ENCODE results near the gene ASTN2.

The ASTN2 gene

DNA sequence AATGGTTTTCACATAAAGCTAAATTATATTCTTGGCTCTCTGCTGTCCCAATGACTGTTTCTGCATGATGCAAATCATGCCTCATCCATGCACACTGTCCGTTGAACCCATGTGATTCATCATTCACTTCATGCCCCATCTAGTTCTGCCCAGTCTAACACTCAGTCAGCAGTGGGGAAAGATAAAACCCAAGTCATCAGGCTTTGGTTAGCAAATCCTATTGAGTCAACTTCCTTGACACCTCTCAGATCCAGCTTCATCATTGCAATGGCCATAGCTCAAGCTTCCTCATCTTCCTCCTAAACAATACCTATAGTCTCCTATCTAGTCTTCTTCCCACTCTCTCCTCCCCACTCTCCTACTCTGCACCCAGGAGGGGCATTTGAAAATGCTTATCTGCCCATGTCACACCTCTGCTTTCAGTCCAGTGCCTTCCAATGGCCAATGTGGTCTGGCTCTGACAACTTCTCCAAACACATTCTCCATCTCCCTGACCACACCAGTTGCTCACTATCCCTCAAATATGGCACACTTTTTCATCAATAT, 993.8 kb downstream of the ASTN2 start:
- no peak for DNase-seq (ENCODE audit: extremely low read depth, insufficient read length)
- Histone ChIP-seq H3K4me3 (replicated peaks; ENCODE audit: low read depth, low read length) (no peak overlapping the region), H3K36me3 (ENCODE audit: control insufficient read depth, insufficient read depth, low read length) (no peaks in the 10 kb centered on the region; the same call in none of the 2 replicates), H3K27me3 (replicated peaks; ENCODE audit: control insufficient read depth, insufficient read depth, low read length) (no peaks in the 10 kb centered on the region)
- TF ChIP-seq, protein P1, sequence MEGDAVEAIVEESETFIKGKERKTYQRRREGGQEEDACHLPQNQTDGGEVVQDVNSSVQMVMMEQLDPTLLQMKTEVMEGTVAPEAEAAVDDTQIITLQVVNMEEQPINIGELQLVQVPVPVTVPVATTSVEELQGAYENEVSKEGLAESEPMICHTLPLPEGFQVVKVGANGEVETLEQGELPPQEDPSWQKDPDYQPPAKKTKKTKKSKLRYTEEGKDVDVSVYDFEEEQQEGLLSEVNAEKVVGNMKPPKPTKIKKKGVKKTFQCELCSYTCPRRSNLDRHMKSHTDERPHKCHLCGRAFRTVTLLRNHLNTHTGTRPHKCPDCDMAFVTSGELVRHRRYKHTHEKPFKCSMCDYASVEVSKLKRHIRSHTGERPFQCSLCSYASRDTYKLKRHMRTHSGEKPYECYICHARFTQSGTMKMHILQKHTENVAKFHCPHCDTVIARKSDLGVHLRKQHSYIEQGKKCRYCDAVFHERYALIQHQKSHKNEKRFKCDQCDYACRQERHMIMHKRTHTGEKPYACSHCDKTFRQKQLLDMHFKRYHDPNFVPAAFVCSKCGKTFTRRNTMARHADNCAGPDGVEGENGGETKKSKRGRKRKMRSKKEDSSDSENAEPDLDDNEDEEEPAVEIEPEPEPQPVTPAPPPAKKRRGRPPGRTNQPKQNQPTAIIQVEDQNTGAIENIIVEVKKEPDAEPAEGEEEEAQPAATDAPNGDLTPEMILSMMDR (IDR thresholded peaks at IDR 0.05; ENCODE audit: insufficient read depth, low read length, poor library complexity, severe bottlenecking) = no peak

DNA sequence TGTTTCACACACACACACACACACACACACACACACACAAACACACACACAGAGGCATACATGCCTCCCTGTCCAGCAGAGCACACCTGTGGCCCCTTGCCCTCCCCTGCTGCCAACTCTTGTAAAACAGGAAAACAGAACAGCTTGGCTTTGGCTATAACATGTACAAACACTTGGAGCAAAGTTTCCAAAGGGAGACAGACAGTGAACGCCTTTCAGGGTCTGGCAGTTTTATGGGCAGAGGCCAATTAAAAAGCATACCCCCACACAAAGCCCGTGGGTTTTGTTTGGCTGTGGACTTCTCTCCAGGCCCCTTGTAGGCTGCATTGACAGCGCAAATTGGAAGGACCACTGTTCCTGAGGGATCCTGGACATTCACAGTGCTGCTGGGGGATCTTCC, 995.7 kb downstream of the ASTN2 start:
- TF ChIP-seq, protein P1 (IDR thresholded peaks at IDR 0.05; ENCODE audit: insufficient read depth, low read length, poor library complexity, severe bottlenecking) = no peak
- DNase-seq (ENCODE audit: extremely low read depth, insufficient read length) = no peak
- Histone ChIP-seq H3K36me3 (ENCODE audit: control insufficient read depth, insufficient read depth, low read length) (no peaks in the 10 kb centered on the region; the same call in none of the 2 replicates), H3K4me3 (replicated peaks; ENCODE audit: low read depth, low read length) (no peak overlapping the region), H3K27me3 (replicated peaks; ENCODE audit: control insufficient read depth, insufficient read depth, low read length) (no peaks in the 10 kb centered on the region)

- H3K27me3 ChIP-seq (replicated peaks; ENCODE audit: control insufficient read depth, insufficient read depth, low read length) = no peaks in the 10 kb centered on the region
- TF ChIP-seq, protein P1 (IDR thresholded peaks at IDR 0.05; ENCODE audit: insufficient read depth, low read length, poor library complexity, severe bottlenecking) = no peak
- no peak for DNase-seq (ENCODE audit: extremely low read depth, insufficient read length)
- no peak overlapping the region for H3K4me3 ChIP-seq (replicated peaks; ENCODE audit: low read depth, low read length)
- H3K36me3 ChIP-seq (ENCODE audit: control insufficient read depth, insufficient read depth, low read length) = no peaks in the 10 kb centered on the region; the same call in none of the 2 replicates
Observed at GRCh38 chr9:116417464-116417863, 997.4 kb downstream of the ASTN2 start.

DNA sequence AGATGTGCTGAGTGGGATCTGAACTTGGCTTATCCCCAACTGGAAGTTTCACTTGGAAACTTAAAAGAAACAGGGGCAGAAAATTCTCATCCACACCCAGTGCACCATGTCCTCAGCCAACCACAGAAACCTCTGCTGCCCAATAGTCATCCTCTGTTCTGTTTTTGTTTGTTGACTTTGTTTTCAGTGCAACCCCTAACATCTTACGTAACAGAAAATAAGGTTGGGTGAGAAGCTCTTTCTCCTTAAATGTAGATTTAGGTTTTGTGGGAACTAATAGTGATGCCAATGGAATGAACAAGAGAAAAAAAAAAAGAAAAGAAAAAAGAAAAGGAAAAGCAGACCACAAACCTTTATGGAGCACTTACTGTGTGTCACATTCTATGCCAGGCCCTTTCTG, 998.4 kb downstream of the ASTN2 start:
- Histone ChIP-seq H3K4me3 (replicated peaks; ENCODE audit: low read depth, low read length) (no peak overlapping the region), H3K36me3 (ENCODE audit: control insufficient read depth, insufficient read depth, low read length) (no peaks in the 10 kb centered on the region; the same call in none of the 2 replicates), H3K27me3 (replicated peaks; ENCODE audit: control insufficient read depth, insufficient read depth, low read length) (no peaks in the 10 kb centered on the region)
- TF ChIP-seq, protein P1 (IDR thresholded peaks at IDR 0.05; ENCODE audit: insufficient read depth, low read length, poor library complexity, severe bottlenecking) = no peak
- no peak for DNase-seq (ENCODE audit: extremely low read depth, insufficient read length)

DNA sequence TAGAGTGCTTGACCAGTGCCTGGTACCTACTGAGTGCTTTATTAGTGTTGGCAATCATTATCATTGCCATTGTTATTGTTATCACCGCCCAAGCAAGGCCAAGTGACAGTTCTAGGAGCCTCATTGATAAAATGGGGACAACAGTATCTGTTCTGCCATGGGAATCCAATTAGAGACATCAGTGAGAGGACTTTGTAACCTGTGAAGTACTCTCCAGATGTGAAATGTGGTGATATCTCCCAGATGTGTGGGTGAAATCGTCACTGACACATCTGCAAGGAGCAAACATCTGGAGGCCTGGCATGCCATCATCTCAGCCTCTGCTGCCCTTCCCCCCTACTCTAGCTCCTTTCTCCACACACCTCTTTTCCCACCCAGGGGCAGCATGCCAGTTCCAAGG, 1000.5 kb downstream of the ASTN2 start:
- TF ChIP-seq, protein P1 (IDR thresholded peaks at IDR 0.05; ENCODE audit: insufficient read depth, low read length, poor library complexity, severe bottlenecking) = no peak

GRCh38 chr9:116411506-116411905, 1003.4 kb downstream of the ASTN2 start:
- no peaks in the 10 kb centered on the region for H3K27me3 ChIP-seq (replicated peaks; ENCODE audit: control insufficient read depth, insufficient read depth, low read length)
- peaks cover 1% of the 10 kb centered on the region; the same call in 1 of the 2 replicates for H3K36me3 ChIP-seq (ENCODE audit: control insufficient read depth, insufficient read depth, low read length)
- TF ChIP-seq, protein P1 (IDR thresholded peaks at IDR 0.05; ENCODE audit: insufficient read depth, low read length, poor library complexity, severe bottlenecking) = no peak
- H3K4me3 ChIP-seq (replicated peaks; ENCODE audit: low read depth, low read length) = no peak overlapping the region
- no peak for DNase-seq (ENCODE audit: extremely low read depth, insufficient read length)

More for the DNA sequence above, 1000.5 kb downstream of the ASTN2 start:
- no peaks in the 10 kb centered on the region for H3K27me3 ChIP-seq (replicated peaks; ENCODE audit: control insufficient read depth, insufficient read depth, low read length)
- DNase-seq (ENCODE audit: extremely low read depth, insufficient read length) = no peak
- H3K36me3 ChIP-seq (ENCODE audit: control insufficient read depth, insufficient read depth, low read length) = peaks cover 1% of the 10 kb centered on the region
- no peak overlapping the region for H3K4me3 ChIP-seq (replicated peaks; ENCODE audit: low read depth, low read length)

Data from GM06990 (cell line).